ENCODE results near the gene NCSTN.
"Not testable (repeated sequence)": the region's sequence is repeated elsewhere in the genome, so short reads cannot be mapped to it uniquely, and the experiment has no call there.

Gene NCSTN

GRCh38 chr1:160374306-160375110 lies 31.3 kb downstream of the NCSTN start:
- no peak for DNase-seq

DNA sequence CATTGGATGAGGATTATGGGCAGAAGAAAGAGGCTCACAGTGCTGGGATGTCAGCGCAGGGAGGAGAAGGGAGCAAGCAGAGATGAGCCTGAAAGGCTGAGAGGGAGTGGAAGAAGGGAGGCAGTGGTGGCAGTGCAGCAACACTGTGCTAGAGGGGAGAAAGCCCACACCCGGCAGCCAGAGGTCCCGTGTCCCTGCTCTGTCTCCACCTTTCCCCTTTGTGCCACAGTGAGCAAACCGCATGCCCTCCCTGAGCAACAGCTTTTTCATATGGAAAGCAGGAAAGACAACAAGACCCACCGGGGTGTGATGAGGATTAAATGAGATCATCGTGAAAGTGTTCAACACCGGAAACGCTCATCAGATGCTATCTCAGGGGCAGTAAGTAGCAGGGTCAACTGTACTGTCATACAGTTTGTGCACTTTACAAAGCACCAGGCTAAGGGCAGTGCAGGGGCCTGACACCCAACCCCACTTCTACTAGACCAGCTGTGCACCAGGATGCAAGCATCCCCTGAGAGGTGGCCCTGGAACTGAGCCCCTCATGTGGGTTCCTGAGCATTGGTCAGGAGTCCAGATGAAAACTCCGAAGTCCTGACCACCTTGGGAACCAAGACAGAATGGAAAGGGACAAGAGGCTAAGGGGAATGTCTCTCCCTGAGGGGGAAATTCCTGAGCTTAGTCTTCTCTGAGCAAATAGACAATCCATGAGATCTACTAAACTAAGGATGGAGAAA lies 32.8 kb downstream of the NCSTN start:
- no peak for DNase-seq

GRCh38 chr1:160376525-160377131 lies 33.4 kb downstream of the NCSTN start:
- DNase-seq = no peak

- DNase-seq = no peak
Observed at GRCh38 chr1:160377585-160378206, 34.5 kb downstream of the NCSTN start.

- DNase-seq = not testable (repeated sequence)
Observed at GRCh38 chr1:160384812-160385211, 41.6 kb downstream of the NCSTN start.

DNA sequence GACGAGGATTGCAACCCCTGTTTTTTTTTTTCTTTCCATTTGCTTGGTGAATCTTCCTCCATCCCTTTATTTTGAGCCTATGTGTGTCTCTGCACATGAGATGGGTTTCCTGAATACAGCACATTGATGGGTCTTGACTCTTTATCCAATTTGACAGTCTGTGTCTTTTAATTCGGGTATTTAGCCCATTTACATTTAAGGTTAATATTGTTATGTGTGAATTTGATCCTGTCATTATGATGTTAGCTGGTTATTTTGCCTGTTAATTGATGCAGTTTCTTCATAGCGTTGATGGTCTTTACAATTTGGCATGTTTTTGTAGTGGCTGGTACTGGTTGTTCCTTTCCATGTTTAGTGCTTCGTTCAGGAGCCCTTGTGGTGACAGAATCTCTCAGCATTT lies 45.2 kb downstream of the NCSTN start:
- DNase-seq = not testable (repeated sequence)

DNA sequence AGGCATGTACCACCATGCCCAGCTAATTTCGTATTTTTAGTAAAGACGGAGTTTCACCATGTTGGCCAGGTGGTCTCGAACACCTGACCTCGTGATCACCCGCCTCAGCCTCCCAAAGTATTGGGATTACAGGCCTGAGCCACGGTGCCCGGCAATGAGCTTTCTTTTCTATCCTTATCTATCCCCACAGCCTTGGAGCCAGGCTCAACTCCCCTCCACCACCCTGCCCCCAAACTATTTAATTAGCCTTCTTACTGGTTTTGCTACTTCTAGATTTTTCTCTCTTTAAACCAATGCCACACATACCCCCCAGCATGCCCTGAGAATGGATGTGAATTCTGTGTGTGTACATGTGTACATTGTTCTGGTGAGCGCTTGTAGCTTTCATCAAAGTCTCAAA lies 51.5 kb downstream of the NCSTN start:
- no peak for DNase-seq

DNA sequence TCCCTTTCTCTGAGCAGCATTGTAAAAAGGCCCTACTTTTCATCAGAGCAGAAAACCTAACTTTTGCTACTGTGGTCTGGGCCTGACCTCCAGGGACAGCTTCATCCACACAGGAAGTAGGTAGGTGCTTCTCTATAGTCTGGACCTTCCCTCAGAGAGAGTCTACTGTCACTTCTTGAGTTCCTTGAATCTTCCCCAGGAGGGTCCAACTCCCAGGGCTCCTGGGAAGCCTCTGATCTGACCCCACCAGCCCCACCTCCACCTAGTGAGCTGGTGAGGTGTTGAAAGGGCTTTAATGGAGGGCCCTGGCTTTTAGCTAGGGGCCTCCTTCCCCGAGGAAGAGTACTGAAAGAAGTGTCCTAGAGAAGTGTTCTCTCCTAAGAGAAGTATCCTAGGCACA lies 54.5 kb downstream of the NCSTN start:
- no peak for DNase-seq

GRCh38 chr1:160398823-160399222 lies 55.6 kb downstream of the NCSTN start:
- no peak for DNase-seq

GRCh38 chr1:160399544-160400222 lies 56.5 kb downstream of the NCSTN start:
- no peak for DNase-seq

DNA sequence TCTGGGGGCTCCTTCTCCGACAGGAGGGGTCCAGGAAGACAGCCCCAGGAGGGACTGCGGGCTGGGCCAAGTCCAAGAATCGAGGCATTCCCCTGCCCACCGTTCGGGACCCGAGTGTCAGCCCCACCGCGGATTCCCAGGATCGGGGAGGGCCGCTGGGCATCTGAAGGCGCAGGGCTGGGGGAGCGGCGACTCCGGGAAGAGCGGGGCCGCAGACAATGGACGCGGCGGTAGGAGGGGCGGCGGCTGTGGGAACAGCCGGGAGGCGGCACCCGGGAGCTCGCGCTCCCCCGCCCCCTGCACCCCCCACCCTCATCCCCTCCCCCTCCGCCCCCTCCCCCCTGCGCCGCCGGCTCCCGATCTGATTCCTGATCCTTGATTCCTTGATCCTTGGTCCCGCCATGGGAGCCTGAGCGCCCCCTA lies 57.1 kb downstream of the NCSTN start, which contains the start of gene VANGL2:
TSS of gene VANGL2 (plus strand) at position 342 of the 423 bp plus-strand sequence. CDS start 15,274 bp downstream, outside the sequence.
- no peak for DNase-seq

DNA sequence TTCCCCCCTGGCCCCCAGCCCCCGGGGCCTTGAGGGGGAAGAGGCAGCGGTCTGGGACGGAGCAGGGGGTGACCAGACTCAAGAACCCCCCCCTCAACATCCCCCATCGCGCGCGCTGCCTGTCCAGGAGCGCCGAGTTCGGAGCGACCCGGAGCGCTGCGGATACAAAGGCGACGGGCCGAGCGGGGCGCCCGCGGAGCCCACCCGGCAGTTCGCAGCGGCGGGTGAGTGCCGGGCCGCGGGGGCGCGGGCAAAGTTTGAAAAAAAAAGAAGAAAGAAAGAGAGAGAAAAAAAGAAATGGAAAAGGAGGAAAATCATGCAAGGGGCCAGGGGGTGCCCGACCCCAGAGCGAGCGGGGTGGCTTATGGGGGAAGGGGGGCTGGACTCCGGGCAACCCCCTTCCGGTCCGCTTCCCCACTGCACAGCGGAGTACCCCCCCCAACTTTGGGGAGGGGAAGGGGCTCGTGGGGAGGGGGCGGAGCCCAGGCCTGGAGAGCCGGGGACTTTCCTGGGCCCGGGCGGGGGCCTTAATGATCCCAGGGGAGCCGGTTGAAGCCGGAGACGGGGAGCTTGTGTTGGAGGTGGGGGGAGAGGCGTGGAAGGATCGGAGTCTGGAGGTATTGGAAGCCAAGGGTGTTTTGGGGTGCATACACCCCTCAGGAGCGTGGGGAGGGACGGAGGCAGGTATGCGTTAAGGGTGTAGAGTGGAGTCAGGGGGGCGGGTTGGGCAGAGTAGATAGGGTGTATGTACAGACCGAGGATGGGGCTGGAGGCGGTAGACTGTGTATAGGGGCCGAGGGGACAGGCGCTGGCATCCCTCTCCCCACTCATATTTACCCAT lies 57.7 kb downstream of the NCSTN start:
- no peak for DNase-seq

DNA sequence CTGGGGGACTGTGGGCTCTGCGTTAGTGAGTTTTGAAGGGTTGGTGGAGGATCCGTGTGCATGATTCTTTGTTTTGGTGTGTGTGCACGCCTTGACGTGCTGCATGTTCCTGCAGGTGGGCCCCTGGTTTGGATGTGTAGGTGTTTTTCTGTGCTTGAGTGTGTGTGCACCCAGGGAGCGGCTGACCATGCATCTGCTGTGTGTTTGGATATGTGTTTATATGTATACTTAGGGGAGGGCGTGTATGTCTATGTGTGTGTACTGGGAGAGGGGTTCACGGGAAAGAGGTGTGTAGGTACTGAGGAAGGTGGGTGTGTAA lies 58.3 kb downstream of the NCSTN start:
- DNase-seq = no peak

- no peak for DNase-seq
Observed at GRCh38 chr1:160402001-160402795, 59.0 kb downstream of the NCSTN start.

DNA sequence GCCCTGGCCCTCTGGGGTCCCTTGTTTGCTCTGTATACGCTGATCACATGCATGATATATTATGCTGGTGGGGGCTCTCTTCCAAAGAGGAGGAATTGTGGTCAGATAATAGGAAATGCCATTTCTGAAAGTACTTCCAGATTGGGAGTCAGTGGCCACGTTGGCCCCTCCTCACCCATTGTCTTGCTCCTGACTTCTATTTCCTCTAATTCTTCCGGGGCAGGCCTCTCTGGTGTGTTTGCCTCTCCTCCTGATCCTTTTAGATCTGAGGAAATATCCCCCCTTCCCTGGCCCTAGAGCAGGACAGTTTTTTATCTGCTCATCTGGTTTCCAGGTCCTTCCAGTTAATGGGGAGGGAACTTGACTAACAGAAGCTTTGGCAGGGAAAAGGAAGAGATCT lies 60.1 kb downstream of the NCSTN start:
- no peak for DNase-seq

GRCh38 chr1:160404094-160404493 lies 60.9 kb downstream of the NCSTN start:
- no peak for DNase-seq

DNA sequence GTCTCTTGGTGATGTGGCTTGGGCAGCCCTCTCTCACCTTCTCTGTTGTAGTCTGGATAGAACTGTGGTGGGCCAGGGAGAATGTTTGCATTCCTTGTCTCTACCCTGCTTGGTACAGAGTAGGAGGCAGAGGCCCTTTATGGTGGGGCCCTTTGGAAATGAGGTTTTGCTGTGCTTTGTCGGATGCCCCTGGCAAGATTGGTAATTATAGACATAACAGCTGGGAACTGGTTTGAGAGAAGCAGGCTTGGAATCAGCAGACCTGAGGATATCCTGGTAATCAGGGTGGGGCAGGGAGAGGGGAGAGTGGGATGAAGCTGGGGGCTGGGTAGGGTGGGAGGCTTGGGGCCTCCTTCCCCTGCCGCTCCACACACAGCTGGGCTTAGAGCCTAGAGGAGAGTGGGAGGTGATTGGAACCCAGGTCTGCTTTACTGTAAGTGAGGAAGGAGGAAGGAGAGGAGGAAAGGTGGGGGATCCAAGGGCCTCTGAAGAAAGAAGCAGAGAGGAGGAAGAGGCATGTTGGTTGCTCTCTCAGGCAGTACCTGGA lies 62.2 kb downstream of the NCSTN start:
- DNase-seq = no peak

DNA sequence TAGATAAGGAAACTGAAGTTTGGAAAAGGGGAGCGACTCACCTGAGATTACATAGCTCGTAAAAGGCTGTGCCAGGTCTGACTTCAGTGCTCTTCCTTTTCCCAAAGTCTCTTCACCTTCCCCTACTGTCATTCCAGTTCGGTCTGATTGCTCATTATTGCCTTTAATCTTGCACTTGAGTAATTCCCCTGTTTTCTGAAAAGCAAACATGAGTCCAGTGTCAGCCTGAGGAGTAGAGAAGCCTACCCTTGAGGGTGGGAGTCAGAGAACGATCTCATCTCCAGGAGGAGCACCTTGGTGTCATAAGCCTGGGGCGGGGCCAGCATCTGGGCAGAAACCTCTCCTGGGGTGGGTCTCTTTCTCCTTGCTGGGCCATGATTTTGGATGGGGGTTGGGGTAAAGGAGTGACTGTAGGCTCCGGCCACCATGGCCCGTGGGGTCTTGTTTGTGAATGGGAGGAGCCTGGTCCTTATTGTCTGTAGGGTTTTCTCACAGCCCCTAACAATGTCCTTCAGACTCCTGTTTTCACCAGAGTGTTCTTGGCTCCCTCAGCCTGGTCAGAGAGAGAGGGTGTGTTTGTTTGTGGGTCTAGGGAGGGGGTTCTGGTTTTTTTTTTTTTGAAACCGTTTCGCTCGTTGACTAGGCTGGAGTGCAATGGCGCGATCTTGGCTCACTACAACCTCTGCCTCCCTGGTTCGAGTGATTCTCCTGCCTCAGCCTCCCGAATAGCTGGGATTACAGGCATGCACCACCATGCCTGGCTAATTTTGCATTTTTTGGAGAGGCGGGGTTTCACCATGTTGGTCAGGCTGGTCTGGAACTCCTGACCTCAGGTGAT lies 63.2 kb downstream of the NCSTN start:
- no peak for DNase-seq

All from activated effector memory CD4-positive, alpha-beta T cell treated with Interleukin-2 at 50 U/mL for 16 hours (primary cell).